Ureter (tissue), 1 donor: ENCODE measurements around the gene RIPK1. TPM values are rescaled to one million over a fixed set of nuclear protein-coding genes. Genes with fewer than 3 reads are reported as not detected.
A peak's percentile ranks its signal among the peaks of the same experiment; 100 is the strongest.
"Not testable (repeated sequence)": the region's sequence is repeated elsewhere in the genome, so short reads cannot be mapped to it uniquely, and the experiment has no call there.

ENCODE experiments used
- DNase-seq: peaks from one replicate; pipeline ENCODE4 v3.0.0-alpha.2; 2020; ENCODE audit warnings: low spot score
- total RNA-seq: library from RNA; stranded (reverse); gene quantifications from one replicate; pipeline ENCODE4 v1.2.4, GENCODE V29; 2023
- donor health status: DM: yes; HTN: yes; CAD: no.

The RIPK1 gene
- total RNA-seq: 28.4 TPM

- DNase-seq: peak; percentile 96
These were observed at the start of gene RIPK1 for GRCh38 chr6:3068329-3069214. RIPK1 (plus strand) TSS chr6:3068494; CDS start chr6:3076824, 8,330 bp downstream.

GRCh38 chr6:3019065-3019464 is 49.2 kb upstream of the RIPK1 start:
- DNase-seq: no peak

GRCh38 chr6:3019749-3020320 is 48.5 kb upstream of the RIPK1 start:
- DNase-seq: no peak

- not testable (repeated sequence) for DNase-seq
These were observed 47.2 kb upstream of the RIPK1 start for GRCh38 chr6:3020976-3021598.

- DNase-seq: peak; percentile 46
These were observed 45.3 kb upstream of the RIPK1 start for GRCh38 chr6:3022765-3023662.

GRCh38 chr6:3023663-3024483 is 44.4 kb upstream of the RIPK1 start:
- DNase-seq: peak; percentile 95

GRCh38 chr6:3026791-3027626 is 41.3 kb upstream of the RIPK1 start:
- DNase-seq: peak; percentile 39

- not testable (repeated sequence) for DNase-seq
These were observed 40.1 kb upstream of the RIPK1 start for GRCh38 chr6:3028156-3028555.

GRCh38 chr6:3031857-3032640 is 36.2 kb upstream of the RIPK1 start:
- peak; percentile 24 for DNase-seq

- DNase-seq: no peak
These were observed 35.3 kb upstream of the RIPK1 start for GRCh38 chr6:3032986-3033385.

- no peak for DNase-seq
These were observed 34.6 kb upstream of the RIPK1 start for GRCh38 chr6:3033652-3034051.

GRCh38 chr6:3035397-3035796 is 32.9 kb upstream of the RIPK1 start:
- DNase-seq: no peak

- no peak for DNase-seq
These were observed 31.2 kb upstream of the RIPK1 start for GRCh38 chr6:3036861-3037637.

- no peak for DNase-seq
These were observed 30.5 kb upstream of the RIPK1 start for GRCh38 chr6:3037638-3038365.

- DNase-seq: no peak
These were observed 28.9 kb upstream of the RIPK1 start for GRCh38 chr6:3039384-3039783.

- DNase-seq: no peak
These were observed 27.1 kb upstream of the RIPK1 start for GRCh38 chr6:3041147-3041546.

- no peak for DNase-seq
These were observed 26.7 kb upstream of the RIPK1 start for GRCh38 chr6:3041606-3042005.

GRCh38 chr6:3045369-3045768 is 22.9 kb upstream of the RIPK1 start:
- no peak for DNase-seq
